ENCODE measurements around the gene MAL. TPM values are rescaled to one million over a fixed set of nuclear protein-coding genes. Genes with fewer than 3 reads are reported as not detected.

Gene MAL
- total RNA-seq, 4 donors from 2014 or later: 60.0 to 200 (median 121) TPM

DNA sequence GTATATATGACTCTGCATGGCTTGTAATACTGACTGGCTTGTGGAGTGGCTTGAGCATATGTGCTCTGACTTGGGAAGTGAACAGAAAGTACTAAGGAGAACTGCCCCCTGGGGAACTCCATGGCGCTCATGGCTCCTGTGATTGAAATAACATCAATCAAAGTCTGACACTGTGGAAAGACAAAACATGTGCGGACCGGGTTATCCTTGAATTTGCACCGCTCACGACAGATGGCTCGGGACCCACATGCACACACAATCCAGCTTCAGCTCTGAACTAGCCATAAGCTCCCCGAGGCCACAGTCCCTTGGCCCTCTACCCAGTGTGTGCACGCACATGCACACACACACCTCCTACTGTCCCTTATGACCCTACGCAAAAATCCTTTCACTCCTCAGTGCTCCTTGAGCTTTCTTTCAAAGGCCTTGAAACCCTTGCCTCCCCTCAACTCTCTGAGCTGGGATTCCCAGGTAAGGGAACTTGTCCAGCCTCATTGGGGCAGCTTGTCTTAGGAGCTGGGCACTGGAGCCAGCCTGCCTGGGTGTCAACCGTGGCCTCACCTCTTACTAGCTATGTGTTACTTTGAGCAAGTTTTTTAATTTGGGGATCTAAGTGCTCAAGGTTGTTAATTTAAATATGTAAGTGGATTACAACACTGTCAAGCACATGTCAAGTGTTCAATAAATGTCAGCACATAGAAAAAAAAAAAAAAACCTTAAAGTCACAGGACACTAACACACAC lies 52.5 kb downstream of the MAL start:
- H3K27me3 ChIP-seq: peaks cover 0 to 36% of the 10 kb centered on the region in 2 donors
- no peak overlapping the region for H3K27ac ChIP-seq
- no peak for DNase-seq (ENCODE audit: low spot score in 2 of 2)
- peaks cover 0 to 15% (median 5%) of the 10 kb centered on the region in 4 donors for H3K4me1 ChIP-seq
- no peak for TF ChIP-seq CTCF (IDR thresholded peaks at IDR 0.05)
- TF ChIP-seq POLR2A (IDR thresholded peaks at IDR 0.05): no peak
- TF ChIP-seq EP300 (IDR thresholded peaks at IDR 0.05): no peak
- no peak overlapping the region for H3K4me3 ChIP-seq
- 67 to 71% methylated on average over 10 of the region's 10 CpGs for WGBS, 2 donors
- no peaks in the 10 kb centered on the region for H3K36me3 ChIP-seq
- H3K9me3 ChIP-seq: no peaks in the 10 kb centered on the region

- 44 to 55% methylated on average over 7 of the region's 7 CpGs for WGBS, 2 donors
Observed at GRCh38 chr2:95079199-95079683, 53.7 kb downstream of the MAL start.

DNA sequence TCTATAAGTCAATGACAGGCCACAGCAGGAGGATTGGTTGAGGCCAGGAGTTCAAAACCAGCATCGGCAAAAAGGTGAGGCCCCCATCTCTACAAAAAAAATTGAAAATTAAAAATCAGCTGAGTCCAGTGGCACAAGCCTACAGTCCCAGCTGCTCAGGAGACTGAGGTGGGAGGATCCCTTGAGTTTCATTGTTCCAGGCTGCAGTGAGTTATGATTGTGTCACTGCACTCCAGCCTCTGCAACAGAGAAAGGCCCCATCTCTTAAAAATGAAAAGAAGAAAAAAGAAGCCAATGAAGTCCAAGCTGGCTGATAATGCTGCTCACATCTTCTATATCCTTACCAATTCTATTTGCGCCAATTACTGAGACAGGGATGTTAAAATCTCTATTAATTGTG lies 57.0 kb downstream of the MAL start:
- Histone ChIP-seq H3K36me3 (peaks cover 0 to 38% (median 6%) of the 10 kb centered on the region in 3 donors), H3K4me1 (peaks cover 0 to 2% (median 0%) of the 10 kb centered on the region in 4 donors), H3K4me3 (no peak overlapping the region), H3K27me3 (peaks cover 0 to 2% of the 10 kb centered on the region in 2 donors), H3K27ac (no peak overlapping the region), H3K9me3 (peaks cover 0 to 9% (median 0%) of the 10 kb centered on the region in 4 donors)
- DNase-seq (ENCODE audit: low spot score in 2 of 2): no peak
- WGBS, 2 donors: 93 to 97% methylated on average over 2 of the region's 2 CpGs
- TF ChIP-seq EP300 (IDR thresholded peaks at IDR 0.05): no peak
- TF ChIP-seq POLR2A (IDR thresholded peaks at IDR 0.05): no peak
- TF ChIP-seq CTCF (IDR thresholded peaks at IDR 0.05): no peak

More at GRCh38 chr2:95079199-95079683, 53.7 kb downstream of the MAL start:
- TF ChIP-seq EP300 (IDR thresholded peaks at IDR 0.05) (no peak), CTCF (IDR thresholded peaks at IDR 0.05) (no peak), POLR2A (IDR thresholded peaks at IDR 0.05) (no peak)
- Histone ChIP-seq H3K27ac (no peak overlapping the region), H3K9me3 (peaks cover 0 to 4% (median 0%) of the 10 kb centered on the region in 4 donors), H3K27me3 (peaks cover 0 to 33% of the 10 kb centered on the region in 2 donors), H3K4me1 (peaks cover 0 to 15% (median 5%) of the 10 kb centered on the region in 4 donors), H3K36me3 (peaks cover 0 to 6% (median 0%) of the 10 kb centered on the region in 3 donors), H3K4me3 (no peak overlapping the region)
- no peak for DNase-seq (ENCODE audit: low spot score in 2 of 2)

- Histone ChIP-seq H3K4me3 (no peak overlapping the region), H3K27ac (no peak overlapping the region), H3K27me3 (no peaks in the 10 kb centered on the region), H3K36me3 (peaks cover 4 to 70% (median 20%) of the 10 kb centered on the region in 3 donors), H3K4me1 (no peaks in the 10 kb centered on the region), H3K9me3 (peaks cover 0 to 9% (median 0%) of the 10 kb centered on the region in 4 donors)
- no peak for TF ChIP-seq CTCF (IDR thresholded peaks at IDR 0.05)
- no peak for TF ChIP-seq EP300 (IDR thresholded peaks at IDR 0.05)
- no peak for TF ChIP-seq POLR2A (IDR thresholded peaks at IDR 0.05)
- 100% methylated on average over 1 of the region's 1 CpG for WGBS, 2 donors
- DNase-seq (ENCODE audit: low spot score in 2 of 2): no peak
Observed at GRCh38 chr2:95086017-95086416, 60.5 kb downstream of the MAL start.

- peaks cover 4 to 83% (median 20%) of the 10 kb centered on the region in 3 donors for H3K36me3 ChIP-seq
- 89 to 91% methylated on average over 5 of the region's 5 CpGs for WGBS, 2 donors
Observed at GRCh38 chr2:95087379-95087778, 61.9 kb downstream of the MAL start.

More at GRCh38 chr2:95087379-95087778, 61.9 kb downstream of the MAL start:
- TF ChIP-seq CTCF (IDR thresholded peaks at IDR 0.05) (no peak), EP300 (IDR thresholded peaks at IDR 0.05) (no peak), POLR2A (IDR thresholded peaks at IDR 0.05) (no peak)
- no peak overlapping the region for H3K27ac ChIP-seq
- DNase-seq (ENCODE audit: low spot score in 2 of 2): no peak
- peaks cover 0 to 9% (median 0%) of the 10 kb centered on the region in 4 donors for H3K9me3 ChIP-seq
- H3K4me3 ChIP-seq: no peak overlapping the region
- no peaks in the 10 kb centered on the region for H3K27me3 ChIP-seq
- no peaks in the 10 kb centered on the region for H3K4me1 ChIP-seq

Measured in tibial nerve (tissue), 4 donors.